Mesendoderm (in vitro differentiated cells): ENCODE results near the gene NCK2.
A peak's percentile ranks its signal among the peaks of the same experiment; 100 is the strongest.

Source experiments
- DNase-seq: peaks from one replicate; pipeline ENCODE4 v3.0.0; 2013
- H2AK5ac ChIP-seq: 2 replicates; pipeline ENCODE4 v1.6.1; 2013; ENCODE audit warnings: low read length, inconsistent platforms
- H2BK120ac ChIP-seq: 2 replicates; pipeline ENCODE4 v1.6.1; 2013; ENCODE audit warnings: low read depth, mild to moderate bottlenecking, low read length, moderate library complexity, mixed read lengths
- H2BK15ac ChIP-seq: replicated peaks from 2 replicates; pipeline ENCODE4 v1.6.1; 2013; ENCODE audit warnings: low read depth, mild to moderate bottlenecking, moderate library complexity
- H2BK5ac ChIP-seq: 2 replicates; pipeline ENCODE4 v1.6.1; 2013; ENCODE audit warnings: low read length, inconsistent platforms
- H3K18ac ChIP-seq: 2 replicates; pipeline ENCODE4 v1.6.1; 2013; ENCODE audit warnings: mild to moderate bottlenecking, low read length, mixed read lengths
- H3K23ac ChIP-seq: one replicate; pipeline ENCODE4 v1.6.1; 2013; ENCODE audit warnings: low read length
- H3K27ac ChIP-seq: 2 replicates; pipeline ENCODE4 v1.5.1; 2013; ENCODE audit warnings: low read depth, mild to moderate bottlenecking, inconsistent platforms, low read length, moderate library complexity
- H3K27me3 ChIP-seq: 2 replicates; pipeline ENCODE4 v1.6.1; 2013; ENCODE audit warnings: low read length, control low read depth, mild to moderate bottlenecking, inconsistent platforms; ENCODE audit not compliant: insufficient read depth, poor library complexity
- H3K36me3 ChIP-seq: 2 replicates; pipeline ENCODE4 v1.6.1; 2013; ENCODE audit warnings: low read length, inconsistent platforms; ENCODE audit not compliant: control insufficient read depth, insufficient read depth
- H3K4ac ChIP-seq: one replicate; pipeline ENCODE4 v1.6.1; 2013; ENCODE audit warnings: low read depth, mild to moderate bottlenecking, low read length, moderate library complexity
- H3K4me1 ChIP-seq: 2 replicates; pipeline ENCODE4 v1.6.1; 2013; ENCODE audit warnings: low read depth, low read length, inconsistent platforms; ENCODE audit not compliant: control insufficient read depth
- H3K4me2 ChIP-seq: 2 replicates; pipeline ENCODE4 v1.6.1; 2013; ENCODE audit warnings: low read length
- H3K4me3 ChIP-seq: 2 replicates; pipeline ENCODE4 v1.5.1; 2013; ENCODE audit warnings: mild to moderate bottlenecking, low read length
- H3K56ac ChIP-seq: one replicate; pipeline ENCODE4 v1.6.1; 2013; ENCODE audit warnings: low read length
- H3K79me1 ChIP-seq: 2 replicates; pipeline ENCODE4 v1.6.1; 2013; ENCODE audit warnings: low read length, inconsistent platforms
- H3K79me2 ChIP-seq: 2 replicates; pipeline ENCODE4 v1.6.1; 2013; ENCODE audit warnings: mild to moderate bottlenecking, low read length; ENCODE audit not compliant: control insufficient read depth, insufficient read depth
- H3K9ac ChIP-seq: 2 replicates; pipeline ENCODE4 v1.6.1; 2013; ENCODE audit warnings: low read length, inconsistent platforms
- H4K5ac ChIP-seq: one replicate; pipeline ENCODE4 v1.6.1; 2013; ENCODE audit warnings: low read length
- H4K8ac ChIP-seq: one replicate; pipeline ENCODE4 v1.6.1; 2013; ENCODE audit warnings: low read depth, mild to moderate bottlenecking, control low read depth, low read length, moderate library complexity
- WGBS: extraction: QIAGEN DNeasy Blood & Tissue Kit; methylation state at CpG from one replicate; pipeline ENCODE4 v1.1.7; 2013; ENCODE audit warnings: low lambda C conversion rate, missing lambda C conversion rate; ENCODE audit not compliant: insufficient coverage; ENCODE audit errors: extremely low coverage; 5-methylcytosine and 5-hydroxymethylcytosine counted together

The NCK2 gene

DNA sequence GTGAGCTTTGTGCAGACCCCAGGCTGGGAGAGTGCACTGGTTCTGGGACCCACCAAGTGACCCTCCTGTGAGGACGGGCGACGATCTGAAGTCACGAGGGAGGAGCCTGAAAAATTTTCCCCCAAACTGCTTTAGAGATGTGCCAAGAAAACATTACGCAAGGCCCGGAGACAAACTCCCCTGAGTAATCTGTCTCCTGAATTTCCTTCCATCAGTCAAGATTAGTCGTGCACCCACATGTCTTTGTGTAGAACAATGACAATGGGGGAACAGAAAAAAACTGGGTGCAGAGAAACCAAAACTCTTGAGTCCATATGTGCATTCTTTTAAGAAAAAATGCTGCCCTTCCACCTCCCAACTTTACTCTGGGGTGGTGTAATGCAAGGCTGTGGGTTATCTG lies 12.6 kb upstream of the NCK2 start:
- Histone ChIP-seq H2BK120ac (no peak overlapping the region), H3K4me3 (no peak overlapping the region), H3K23ac (no peak overlapping the region), H3K79me2 (no peaks in the 10 kb centered on the region), H2BK15ac (no peak overlapping the region), H3K4me2 (no peak overlapping the region), H3K18ac (no peak overlapping the region), H3K27ac (no peak overlapping the region), H3K36me3 (no peaks in the 10 kb centered on the region), H4K5ac (no peak overlapping the region), H3K9ac (no peak overlapping the region), H3K56ac (no peak overlapping the region), H3K4me1 (no peaks in the 10 kb centered on the region), H3K4ac (no peak overlapping the region), H3K27me3 (no peaks in the 10 kb centered on the region), H2BK5ac (no peak overlapping the region), H2AK5ac (no peak overlapping the region), H4K8ac (no peak overlapping the region), H3K79me1 (no peaks in the 10 kb centered on the region)
- DNase-seq = no peak
- WGBS = no CpG with 5 or more reads among the region's 7 CpGs

DNA sequence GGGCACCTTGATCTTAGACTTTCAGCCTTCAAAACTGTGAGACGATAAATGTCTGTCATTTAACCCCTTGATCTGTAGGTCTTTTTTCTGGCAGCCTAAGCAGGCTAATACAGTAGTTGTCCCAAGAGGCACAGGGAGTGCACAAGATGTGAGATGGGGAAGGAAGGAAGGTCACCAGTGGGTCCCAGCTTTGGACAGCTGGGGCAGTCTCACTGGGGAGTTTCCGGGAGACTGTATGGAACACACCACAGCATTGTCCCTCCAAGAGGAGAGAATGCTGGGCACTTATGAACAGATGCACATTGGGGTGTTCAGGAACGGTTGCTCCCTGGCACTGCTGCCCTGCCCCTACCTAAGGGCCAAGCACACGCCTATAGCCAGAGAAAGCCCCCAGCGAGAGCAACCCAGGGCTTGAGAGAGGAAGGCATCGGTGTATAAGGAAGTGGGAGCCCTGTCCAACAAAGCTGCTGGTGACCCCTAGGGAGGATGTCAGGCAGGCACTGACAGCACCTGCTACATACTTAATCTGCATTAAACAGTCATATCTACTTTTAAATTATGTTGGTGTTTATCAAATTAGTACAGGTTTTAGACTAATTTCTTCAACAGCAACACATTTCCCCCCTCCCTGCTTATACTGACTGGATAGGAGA lies 11.6 kb upstream of the NCK2 start:
- H2AK5ac ChIP-seq = no peak overlapping the region
- H3K27ac ChIP-seq = no peak overlapping the region
- no peak overlapping the region for H2BK5ac ChIP-seq
- no peak overlapping the region for H3K4ac ChIP-seq
- WGBS = no CpG with 5 or more reads among the region's 6 CpGs
- H3K4me2 ChIP-seq = no peak overlapping the region
- H3K4me3 ChIP-seq = no peak overlapping the region
- no peak overlapping the region for H3K56ac ChIP-seq
- no peaks in the 10 kb centered on the region for H3K79me2 ChIP-seq
- no peaks in the 10 kb centered on the region for H3K27me3 ChIP-seq
- no peak overlapping the region for H3K23ac ChIP-seq
- H2BK15ac ChIP-seq = no peak overlapping the region
- H4K5ac ChIP-seq = no peak overlapping the region
- H3K4me1 ChIP-seq = no peaks in the 10 kb centered on the region
- H3K36me3 ChIP-seq = no peaks in the 10 kb centered on the region
- H3K79me1 ChIP-seq = no peaks in the 10 kb centered on the region
- H4K8ac ChIP-seq = no peak overlapping the region
- H3K9ac ChIP-seq = no peak overlapping the region
- no peak for DNase-seq
- H3K18ac ChIP-seq = no peak overlapping the region
- no peak overlapping the region for H2BK120ac ChIP-seq

DNA sequence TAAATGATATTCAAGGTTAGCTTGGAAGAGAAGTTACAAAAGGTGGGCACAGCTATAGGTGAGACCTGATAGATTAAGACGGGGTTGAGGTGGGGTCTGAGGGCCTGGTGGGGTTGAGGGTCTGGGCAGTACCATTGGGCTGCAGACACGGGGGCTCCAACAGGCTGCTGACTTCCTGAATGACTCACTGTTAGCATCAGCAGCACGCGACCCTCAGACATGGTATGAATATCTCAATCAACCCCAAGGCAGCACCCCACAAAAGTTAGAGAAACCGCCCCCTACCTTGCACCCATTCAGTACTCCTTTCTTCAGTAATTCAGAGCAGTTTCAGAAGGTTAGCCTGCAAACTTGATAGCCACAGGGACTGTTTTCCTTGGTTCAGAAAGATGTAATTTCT lies 10.8 kb upstream of the NCK2 start:
- Histone ChIP-seq H3K18ac (no peak overlapping the region), H3K23ac (no peak overlapping the region), H3K4me2 (no peak overlapping the region), H4K8ac (no peak overlapping the region), H3K4ac (no peak overlapping the region), H3K4me1 (no peaks in the 10 kb centered on the region), H2AK5ac (no peak overlapping the region), H2BK15ac (no peak overlapping the region), H3K27me3 (no peaks in the 10 kb centered on the region), H3K4me3 (no peak overlapping the region), H3K79me1 (no peaks in the 10 kb centered on the region), H3K56ac (no peak overlapping the region), H3K79me2 (no peaks in the 10 kb centered on the region), H2BK5ac (no peak overlapping the region), H2BK120ac (no peak overlapping the region), H3K9ac (no peak overlapping the region), H3K27ac (no peak overlapping the region), H3K36me3 (no peaks in the 10 kb centered on the region), H4K5ac (no peak overlapping the region)
- WGBS = no CpG with 5 or more reads among the region's 5 CpGs
- DNase-seq = no peak

DNA sequence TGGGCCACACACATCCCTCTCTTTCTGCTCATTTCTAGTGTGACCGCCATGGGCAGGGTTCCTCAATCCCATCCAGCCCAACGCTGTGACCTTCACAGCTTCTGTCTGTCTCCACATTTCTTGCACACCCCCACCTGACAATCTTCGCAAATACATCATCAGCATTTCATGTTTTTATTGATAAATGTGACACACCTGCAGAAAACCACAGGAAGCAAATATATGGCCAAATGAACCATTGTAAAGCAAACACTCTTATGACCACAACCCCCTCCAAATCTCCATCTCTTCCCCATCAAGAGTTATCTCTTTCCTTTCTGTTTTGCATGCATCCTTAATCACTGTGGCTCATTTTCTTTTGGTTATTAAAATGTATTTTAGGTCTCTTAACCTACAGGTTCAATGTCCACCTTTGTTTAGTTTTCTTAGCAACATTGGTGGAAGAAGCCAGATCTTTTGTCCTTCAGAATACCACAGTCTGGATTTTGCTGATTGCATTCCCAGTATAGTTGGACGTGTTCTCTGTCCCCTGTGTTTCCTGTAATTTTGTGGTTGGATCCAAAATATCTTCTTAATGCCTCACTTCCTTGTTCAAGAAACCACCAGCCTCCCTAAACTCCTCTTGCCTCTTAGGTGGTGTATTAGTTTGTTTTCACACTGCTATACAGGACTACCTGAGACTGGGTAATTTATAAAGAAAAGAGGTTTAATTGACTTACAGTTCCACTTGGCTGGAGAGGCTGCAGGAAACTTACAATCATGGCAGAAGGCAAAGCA lies 9.8 kb upstream of the NCK2 start:
- H2BK5ac ChIP-seq = no peak overlapping the region
- H4K8ac ChIP-seq = no peak overlapping the region
- no peak overlapping the region for H2BK120ac ChIP-seq
- no peak overlapping the region for H3K23ac ChIP-seq
- no peak overlapping the region for H3K4ac ChIP-seq
- H3K27me3 ChIP-seq = no peaks in the 10 kb centered on the region
- no CpG with 5 or more reads among the region's 4 CpGs for WGBS
- H3K79me1 ChIP-seq = no peaks in the 10 kb centered on the region
- no peak overlapping the region for H3K27ac ChIP-seq
- no peak for DNase-seq
- no peak overlapping the region for H3K18ac ChIP-seq
- no peak overlapping the region for H4K5ac ChIP-seq
- no peak overlapping the region for H3K4me2 ChIP-seq
- H3K4me1 ChIP-seq = no peaks in the 10 kb centered on the region
- no peak overlapping the region for H3K4me3 ChIP-seq
- H3K56ac ChIP-seq = no peak overlapping the region
- no peak overlapping the region for H2BK15ac ChIP-seq
- H2AK5ac ChIP-seq = no peak overlapping the region
- no peaks in the 10 kb centered on the region for H3K36me3 ChIP-seq
- H3K79me2 ChIP-seq = no peaks in the 10 kb centered on the region
- no peak overlapping the region for H3K9ac ChIP-seq

DNA sequence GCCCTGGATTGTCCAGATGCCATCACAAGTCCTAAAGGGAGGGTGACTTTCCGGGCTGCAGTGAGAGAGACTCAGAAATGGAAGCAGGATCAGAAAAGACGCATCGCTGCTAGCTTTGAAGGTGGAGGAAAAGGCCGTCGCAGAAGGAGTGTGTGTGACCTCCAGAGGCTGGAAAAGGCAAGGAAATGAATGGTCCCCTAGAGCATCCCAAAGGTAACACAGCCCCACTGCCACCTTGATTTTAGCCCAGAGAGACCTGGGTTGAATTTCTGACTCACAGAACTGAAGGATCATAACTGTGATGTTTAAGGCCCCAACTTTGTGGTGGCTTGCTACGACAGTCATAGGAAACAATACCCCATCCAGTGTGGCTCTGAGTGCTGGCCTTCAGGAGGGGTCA lies 8.6 kb upstream of the NCK2 start:
- Histone ChIP-seq H3K27ac (no peak overlapping the region), H3K79me2 (no peaks in the 10 kb centered on the region)
- no CpG with 5 or more reads among the region's 6 CpGs for WGBS

More for the DNA sequence above, 8.6 kb upstream of the NCK2 start:
- H3K18ac ChIP-seq = no peak overlapping the region
- H2AK5ac ChIP-seq = no peak overlapping the region
- no peaks in the 10 kb centered on the region for H3K27me3 ChIP-seq
- no peak overlapping the region for H4K5ac ChIP-seq
- no peak overlapping the region for H3K9ac ChIP-seq
- H4K8ac ChIP-seq = no peak overlapping the region
- no peak overlapping the region for H3K56ac ChIP-seq
- H2BK5ac ChIP-seq = no peak overlapping the region
- H3K79me1 ChIP-seq = no peaks in the 10 kb centered on the region
- no peak overlapping the region for H3K4me3 ChIP-seq
- no peak overlapping the region for H3K4me2 ChIP-seq
- no peak overlapping the region for H2BK15ac ChIP-seq
- H3K4ac ChIP-seq = no peak overlapping the region
- H2BK120ac ChIP-seq = no peak overlapping the region
- H3K36me3 ChIP-seq = no peaks in the 10 kb centered on the region
- no peaks in the 10 kb centered on the region for H3K4me1 ChIP-seq
- DNase-seq = peak; percentile 52
- no peak overlapping the region for H3K23ac ChIP-seq
